ENCODE data around the gene NRCAM.

The NRCAM gene

DNA sequence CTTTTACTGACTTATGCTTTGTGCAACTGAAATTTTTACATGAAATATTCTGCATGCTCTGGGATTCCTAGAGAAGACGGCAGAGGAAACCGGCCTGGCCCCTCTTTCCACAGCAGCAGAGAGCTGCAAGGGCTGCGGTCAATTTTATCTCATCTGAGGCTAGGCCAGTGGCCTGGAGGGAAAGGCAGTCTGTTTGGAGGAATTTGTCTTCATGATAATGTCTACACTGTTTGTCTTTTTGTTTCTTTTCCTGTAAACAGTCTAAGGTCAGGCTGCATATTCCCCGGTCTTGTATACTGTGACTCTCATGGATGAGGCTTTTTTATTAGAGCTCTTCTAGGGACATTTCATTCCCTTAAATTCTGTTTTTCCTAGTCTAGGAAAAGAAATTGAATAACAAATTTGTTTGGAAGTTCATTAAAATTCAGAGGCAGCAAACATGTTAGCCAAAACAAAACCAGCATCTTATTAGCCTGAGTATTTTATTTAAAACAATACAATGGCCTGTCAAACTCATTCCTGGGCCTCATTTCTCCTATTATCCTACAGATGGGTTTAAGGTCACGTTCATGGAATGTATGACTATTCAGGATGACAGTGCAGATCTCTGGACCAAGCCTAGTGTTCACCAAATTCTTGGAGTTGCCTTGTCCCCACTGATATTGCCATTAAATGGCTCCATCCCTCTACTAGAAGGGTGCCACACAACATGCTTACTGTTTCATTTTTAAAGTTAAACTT is 352.5 kb downstream of the NRCAM start:
- H3K36me3 ChIP-seq (ENCODE audit: insufficient read depth, low read length): no peaks in the 10 kb centered on the region
- H3K9ac ChIP-seq (ENCODE audit: low read length): no peak overlapping the region
- peaks cover 4% of the 10 kb centered on the region for H3K4me1 ChIP-seq (ENCODE audit: insufficient read depth, low read length)
- no peak overlapping the region for H3K4me3 ChIP-seq (ENCODE audit: low read depth in 1 of 2, low read length in 2 of 2)
- H3K9me3 ChIP-seq (ENCODE audit: low read length): no peaks in the 10 kb centered on the region
- no peak overlapping the region for H3K27ac ChIP-seq (ENCODE audit: low read depth, low read length)
- H3K27me3 ChIP-seq (ENCODE audit: control insufficient read depth in 1 of 2, insufficient read depth in 2 of 2, low read length in 2 of 2): no peaks in the 10 kb centered on the region

DNA sequence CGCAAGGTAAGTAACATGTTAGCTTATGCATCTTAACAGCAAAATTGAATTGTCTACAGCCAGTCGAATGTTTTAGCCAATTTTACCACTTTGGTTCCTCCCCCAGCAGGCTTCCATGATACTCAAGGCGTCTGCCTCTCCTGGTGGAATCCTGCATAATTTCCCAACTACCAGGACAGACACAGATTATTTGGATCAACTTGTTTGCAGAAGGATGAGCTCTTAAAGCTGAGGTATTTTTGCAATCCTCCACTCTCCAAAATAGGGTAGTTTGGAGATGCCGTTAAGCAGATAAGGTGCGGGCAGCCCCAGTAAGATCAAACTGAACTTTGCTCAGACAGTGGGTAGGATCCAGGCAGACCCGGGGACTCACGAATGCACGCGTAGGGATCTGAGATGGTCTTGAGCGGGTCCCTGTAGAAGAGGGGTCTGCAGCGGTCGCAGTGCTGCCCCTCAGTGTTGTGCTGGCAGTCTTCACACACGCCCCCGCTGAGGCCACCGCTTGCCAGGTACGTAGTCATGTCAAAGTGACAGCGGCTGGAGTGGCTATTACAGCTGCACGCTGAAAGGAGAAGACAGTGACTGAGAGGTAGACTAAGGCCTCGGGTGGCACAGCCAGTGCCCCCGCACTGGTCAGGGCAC is 353.4 kb downstream of the NRCAM start:
- no peak overlapping the region for H3K4me3 ChIP-seq (ENCODE audit: low read depth in 1 of 2, low read length in 2 of 2)

DNA sequence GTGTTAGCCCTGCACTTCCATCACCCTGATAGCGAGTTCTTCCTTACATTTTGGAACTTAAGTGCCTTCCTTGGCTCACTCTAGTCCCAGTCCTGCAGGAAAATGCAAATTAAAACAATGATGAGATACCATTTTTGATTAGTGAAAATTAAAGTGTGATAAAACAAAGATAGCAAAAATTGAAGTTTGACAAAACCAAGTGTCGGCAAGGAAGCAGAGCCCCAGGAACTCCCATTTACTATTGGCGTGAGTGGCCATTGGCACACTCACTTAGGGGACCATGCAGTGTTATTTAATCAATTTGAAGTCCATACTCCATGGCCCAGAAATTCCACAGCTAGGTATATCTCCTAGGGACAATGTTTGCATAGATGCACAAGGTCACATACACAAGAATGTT is 354.5 kb downstream of the NRCAM start:
- Histone ChIP-seq H3K4me3 (ENCODE audit: low read depth in 1 of 2, low read length in 2 of 2) (no peak overlapping the region), H3K36me3 (ENCODE audit: insufficient read depth, low read length) (no peaks in the 10 kb centered on the region), H3K27me3 (ENCODE audit: control insufficient read depth in 1 of 2, insufficient read depth in 2 of 2, low read length in 2 of 2) (no peaks in the 10 kb centered on the region), H3K4me1 (ENCODE audit: insufficient read depth, low read length) (peaks cover 4% of the 10 kb centered on the region), H3K9ac (ENCODE audit: low read length) (no peak overlapping the region), H3K9me3 (ENCODE audit: low read length) (no peaks in the 10 kb centered on the region), H3K27ac (ENCODE audit: low read depth, low read length) (no peak overlapping the region)

More for the DNA sequence above, 353.4 kb downstream of the NRCAM start:
- Histone ChIP-seq H3K4me1 (ENCODE audit: insufficient read depth, low read length) (peaks cover 4% of the 10 kb centered on the region), H3K9ac (ENCODE audit: low read length) (no peak overlapping the region), H3K27me3 (ENCODE audit: control insufficient read depth in 1 of 2, insufficient read depth in 2 of 2, low read length in 2 of 2) (no peaks in the 10 kb centered on the region), H3K27ac (ENCODE audit: low read depth, low read length) (no peak overlapping the region), H3K36me3 (ENCODE audit: insufficient read depth, low read length) (no peaks in the 10 kb centered on the region), H3K9me3 (ENCODE audit: low read length) (no peaks in the 10 kb centered on the region)

DNA sequence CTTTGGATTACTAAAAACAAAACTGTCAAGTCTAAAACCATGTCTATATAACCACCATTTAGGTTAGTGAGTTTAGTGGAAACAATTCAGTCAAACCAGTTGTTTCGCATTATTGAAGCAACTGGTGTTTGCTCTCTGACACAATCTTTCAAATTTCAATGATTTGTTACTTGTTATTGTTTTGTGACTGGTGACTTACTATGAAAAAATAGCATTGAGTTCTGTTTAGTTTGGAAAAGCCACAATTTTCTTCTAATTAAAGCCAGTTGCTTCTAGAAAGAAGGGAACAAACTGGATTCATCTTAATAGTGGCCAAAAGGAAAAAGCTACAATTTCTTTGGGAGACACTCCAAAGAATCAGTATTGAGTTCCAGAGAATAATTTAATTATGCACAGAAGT is 356.5 kb downstream of the NRCAM start:
- Histone ChIP-seq H3K9ac (ENCODE audit: low read length) (no peak overlapping the region), H3K4me3 (ENCODE audit: low read depth in 1 of 2, low read length in 2 of 2) (no peak overlapping the region), H3K4me1 (ENCODE audit: insufficient read depth, low read length) (peaks cover 19% of the 10 kb centered on the region), H3K36me3 (ENCODE audit: insufficient read depth, low read length) (no peaks in the 10 kb centered on the region), H3K9me3 (ENCODE audit: low read length) (no peaks in the 10 kb centered on the region), H3K27ac (ENCODE audit: low read depth, low read length) (no peak overlapping the region), H3K27me3 (ENCODE audit: control insufficient read depth in 1 of 2, insufficient read depth in 2 of 2, low read length in 2 of 2) (no peaks in the 10 kb centered on the region)

- no peak overlapping the region for H3K4me3 ChIP-seq (ENCODE audit: low read depth in 1 of 2, low read length in 2 of 2)
- H3K4me1 ChIP-seq (ENCODE audit: insufficient read depth, low read length): peaks cover 25% of the 10 kb centered on the region
- no peak overlapping the region for H3K9ac ChIP-seq (ENCODE audit: low read length)
- H3K9me3 ChIP-seq (ENCODE audit: low read length): no peaks in the 10 kb centered on the region
- H3K36me3 ChIP-seq (ENCODE audit: insufficient read depth, low read length): no peaks in the 10 kb centered on the region
- no peaks in the 10 kb centered on the region for H3K27me3 ChIP-seq (ENCODE audit: control insufficient read depth in 1 of 2, insufficient read depth in 2 of 2, low read length in 2 of 2)
- no peak overlapping the region for H3K27ac ChIP-seq (ENCODE audit: low read depth, low read length)
Observed at GRCh38 chr7:108097703-108098102, 358.5 kb downstream of the NRCAM start.
